Activated CD8-positive, alpha-beta memory T cell treated with anti-CD3 and anti-CD28 coated beads, Interleukin-2, amount 50 U/mL, for 24 hours (primary cell): ENCODE results near the gene ANKRD39.

Experiments used
- DNase-seq: peaks from one replicate; pipeline ENCODE4 v3.0.0-alpha.2; 2020; ENCODE audit errors: extremely low read depth

ANKRD39 gene

GRCh38 chr2:96887493-96888012 is 29.7 kb upstream of the ANKRD39 start:
- DNase-seq = no peak

GRCh38 chr2:96885432-96886347 is 27.9 kb upstream of the ANKRD39 start:
- no peak for DNase-seq

- DNase-seq = no peak
Measured at GRCh38 chr2:96884299-96885094, 26.7 kb upstream of the ANKRD39 start.

- DNase-seq = no peak
Measured at GRCh38 chr2:96883306-96883705, 25.5 kb upstream of the ANKRD39 start.

- no peak for DNase-seq
Measured at GRCh38 chr2:96882906-96883305, 25.1 kb upstream of the ANKRD39 start.

GRCh38 chr2:96882230-96882629 is 24.4 kb upstream of the ANKRD39 start:
- no peak for DNase-seq

- DNase-seq = no peak
Measured at GRCh38 chr2:96881349-96882195, 23.8 kb upstream of the ANKRD39 start.

- no peak for DNase-seq
Measured at GRCh38 chr2:96880891-96881273, 23.1 kb upstream of the ANKRD39 start.

- DNase-seq = no peak
Measured at GRCh38 chr2:96879545-96880040, 21.8 kb upstream of the ANKRD39 start.

GRCh38 chr2:96878796-96879544 is 21.2 kb upstream of the ANKRD39 start:
- no peak for DNase-seq

- DNase-seq = no peak
Measured at GRCh38 chr2:96878171-96878570, 20.4 kb upstream of the ANKRD39 start.

- no peak for DNase-seq
Measured at GRCh38 chr2:96877631-96878092, 19.8 kb upstream of the ANKRD39 start.

GRCh38 chr2:96877042-96877451 is 19.2 kb upstream of the ANKRD39 start:
- DNase-seq = no peak

GRCh38 chr2:96876269-96877041 is 18.6 kb upstream of the ANKRD39 start:
- no peak for DNase-seq

GRCh38 chr2:96875498-96876268 is 17.9 kb upstream of the ANKRD39 start:
- no peak for DNase-seq

- no peak for DNase-seq
Measured at GRCh38 chr2:96874198-96874831, 16.5 kb upstream of the ANKRD39 start.

- no peak for DNase-seq
Measured at GRCh38 chr2:96873651-96874096, 15.9 kb upstream of the ANKRD39 start.

- no peak for DNase-seq
Measured at GRCh38 chr2:96872591-96873349, 15.0 kb upstream of the ANKRD39 start.
